Germinal center (tissue), 1 donor: ENCODE data around the gene BLVRA.
"Not testable (repeated sequence)": the region's sequence is repeated elsewhere in the genome, so short reads cannot be mapped to it uniquely, and the experiment has no call there.

Experiments used
- DNase-seq: peaks from one replicate; pipeline ENCODE4 v3.0.0; 2012; ENCODE audit warnings: mixed read lengths, low spot score

Gene BLVRA, protein sequence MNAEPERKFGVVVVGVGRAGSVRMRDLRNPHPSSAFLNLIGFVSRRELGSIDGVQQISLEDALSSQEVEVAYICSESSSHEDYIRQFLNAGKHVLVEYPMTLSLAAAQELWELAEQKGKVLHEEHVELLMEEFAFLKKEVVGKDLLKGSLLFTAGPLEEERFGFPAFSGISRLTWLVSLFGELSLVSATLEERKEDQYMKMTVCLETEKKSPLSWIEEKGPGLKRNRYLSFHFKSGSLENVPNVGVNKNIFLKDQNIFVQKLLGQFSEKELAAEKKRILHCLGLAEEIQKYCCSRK

GRCh38 chr7:43758029-43758821 lies at the start of gene BLVRA:
TSS of gene BLVRA (plus strand) at chr7:43758680. CDS start at chr7:43771159, 12,479 bp downstream.
- peak; percentile 83 for DNase-seq

GRCh38 chr7:43711503-43711902 lies 47.0 kb upstream of the BLVRA start:
- no peak for DNase-seq

GRCh38 chr7:43715966-43716365 lies 42.5 kb upstream of the BLVRA start:
- not testable (repeated sequence) for DNase-seq

- DNase-seq = no peak
Observed at GRCh38 chr7:43716598-43716997, 41.9 kb upstream of the BLVRA start.

DNA sequence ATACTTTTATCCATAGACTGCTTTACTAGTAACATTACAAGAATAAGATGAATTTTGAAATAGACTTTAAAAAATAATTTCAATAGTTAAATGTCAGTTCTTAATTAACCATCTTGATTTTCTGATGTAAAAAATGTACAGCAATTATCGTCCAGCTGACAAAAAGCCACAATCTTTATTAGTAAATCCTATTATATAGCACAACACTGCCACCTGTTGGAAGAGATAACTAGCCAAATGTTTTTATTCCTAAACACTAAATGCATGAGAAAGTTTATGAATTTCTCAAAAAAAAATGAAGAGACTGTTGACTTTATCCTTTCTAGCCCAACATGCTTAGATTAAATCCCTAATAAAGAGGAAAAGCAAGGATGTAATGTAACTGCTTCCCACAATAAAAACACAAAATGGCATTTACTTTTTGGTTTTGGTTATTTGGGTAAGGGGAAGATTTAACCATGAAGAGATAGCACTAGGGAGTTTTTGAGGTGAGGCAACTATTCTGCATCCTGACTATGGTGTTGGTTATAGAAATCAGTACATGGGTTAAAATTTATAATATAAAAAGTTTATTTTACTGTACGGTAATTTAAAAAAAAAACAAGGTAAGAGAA lies 37.2 kb upstream of the BLVRA start:
- peak; percentile 45 for DNase-seq

- DNase-seq = no peak
Observed at GRCh38 chr7:43723007-43723341, 35.5 kb upstream of the BLVRA start.

- no peak for DNase-seq
Observed at GRCh38 chr7:43725251-43725650, 33.2 kb upstream of the BLVRA start.

DNA sequence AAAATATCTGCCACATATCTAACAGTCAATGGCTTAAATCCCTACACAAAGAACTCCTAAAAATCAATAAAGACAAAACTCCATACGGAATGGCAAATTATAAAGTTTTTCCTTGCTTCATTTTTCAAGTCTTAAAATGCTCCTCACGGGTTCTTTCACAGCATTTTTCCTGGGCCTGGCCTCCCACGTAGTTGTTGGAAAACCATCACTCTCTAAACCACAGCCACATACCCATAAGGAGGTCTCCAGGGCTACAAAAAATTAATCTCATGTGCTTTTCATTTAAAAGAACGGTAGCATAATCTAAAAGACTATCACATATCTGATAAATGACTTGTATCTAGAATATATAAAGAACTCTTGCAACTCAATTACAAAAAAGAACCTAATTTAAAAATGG lies 32.0 kb upstream of the BLVRA start:
- no peak for DNase-seq

GRCh38 chr7:43727003-43727402 lies 31.5 kb upstream of the BLVRA start:
- no peak for DNase-seq

DNA sequence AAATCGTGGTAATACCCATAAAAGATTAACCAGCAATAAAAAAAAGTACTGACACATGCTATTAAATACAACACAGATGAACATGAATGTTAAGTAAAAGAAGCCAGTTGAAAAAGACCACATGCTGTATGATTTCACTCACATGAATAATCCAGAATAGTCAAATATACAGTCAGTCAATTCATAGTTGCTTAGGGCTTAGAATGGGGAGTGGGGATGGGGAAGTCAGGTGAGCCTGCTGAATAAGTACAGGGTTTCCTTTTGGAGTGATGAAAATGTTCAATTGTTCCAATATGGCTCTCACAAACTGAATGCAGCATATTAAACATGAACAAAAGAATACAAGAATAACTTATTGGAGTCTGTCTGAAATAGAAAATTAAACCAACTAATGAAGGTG lies 31.0 kb upstream of the BLVRA start:
- DNase-seq = no peak

- DNase-seq = peak; percentile 75
Observed at GRCh38 chr7:43729214-43729923, 29.1 kb upstream of the BLVRA start, which contains the start of gene COA1. TSS of gene COA1 (minus strand) at chr7:43729523. CDS start at chr7:43648614, 80,909 bp downstream.

DNA sequence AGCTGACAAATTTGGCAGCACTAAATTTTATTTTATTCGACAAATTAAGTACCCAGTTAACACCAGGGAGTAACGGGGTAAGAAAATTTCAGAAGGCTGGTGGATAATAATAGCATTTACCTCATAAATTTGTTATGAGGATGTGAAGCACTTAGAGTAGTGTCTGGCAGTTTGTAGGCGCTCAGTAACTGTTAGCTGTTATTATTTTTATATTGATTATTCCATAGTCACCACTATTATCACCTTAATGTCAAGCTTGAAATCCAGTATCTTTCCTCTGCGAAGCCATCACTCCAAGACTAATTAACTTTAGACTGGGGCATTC lies 28.6 kb upstream of the BLVRA start:
- no peak for DNase-seq

GRCh38 chr7:43731494-43731893 lies 27.0 kb upstream of the BLVRA start:
- DNase-seq = not testable (repeated sequence)

DNA sequence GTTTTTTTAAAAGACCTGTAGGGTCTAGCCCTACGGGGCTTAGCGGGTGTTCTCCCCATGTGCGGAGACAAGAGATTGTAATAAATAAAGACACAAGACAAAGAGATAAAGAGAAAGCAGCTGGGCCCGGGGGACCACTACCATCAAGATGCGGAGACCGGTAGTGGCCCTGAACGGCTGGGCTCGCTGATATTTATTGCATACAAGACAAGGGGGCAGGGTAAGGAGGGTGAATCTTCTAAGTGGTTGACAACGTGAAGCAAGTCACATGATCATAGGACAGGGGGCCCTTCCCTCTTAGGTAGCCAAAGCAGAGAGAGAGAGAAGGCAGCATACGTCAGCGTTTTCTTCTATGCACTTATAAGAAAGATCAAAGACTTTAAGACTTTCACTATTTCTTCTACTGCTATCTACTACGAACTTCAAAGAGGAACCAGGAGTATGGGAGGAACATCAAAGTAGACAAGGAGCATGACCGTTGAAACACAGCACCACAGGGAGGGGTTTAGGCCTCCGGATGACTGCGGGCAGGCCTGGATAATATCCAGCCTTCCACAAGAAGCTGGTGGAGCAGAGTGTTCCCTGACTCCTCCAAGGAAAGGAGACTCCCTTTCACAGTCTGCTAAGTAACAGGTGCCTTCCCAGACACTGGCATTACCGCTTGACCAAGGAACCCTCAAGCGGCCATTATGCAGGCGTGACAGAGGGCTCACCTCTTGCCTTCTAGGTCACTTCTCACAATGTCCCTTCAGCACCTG lies 23.7 kb upstream of the BLVRA start:
- not testable (repeated sequence) for DNase-seq

DNA sequence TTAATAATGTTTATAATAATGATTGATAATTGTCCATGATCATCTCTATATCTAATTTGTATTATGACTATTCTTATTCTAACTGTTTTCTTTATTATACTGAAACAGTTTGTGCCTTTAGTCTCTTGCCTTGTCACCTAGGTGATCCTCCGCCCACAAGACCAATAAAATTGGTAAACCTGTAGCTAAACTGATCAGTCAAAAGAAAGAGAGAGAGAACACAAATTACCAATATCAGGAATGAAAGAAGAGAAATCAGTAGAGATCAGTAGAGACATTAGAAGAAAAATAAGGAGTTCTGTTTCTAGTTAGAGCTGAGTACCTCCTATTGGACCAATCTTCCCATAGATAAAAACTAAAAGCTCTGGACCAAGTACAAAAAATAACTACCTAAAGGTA lies 23.1 kb upstream of the BLVRA start:
- no peak for DNase-seq

GRCh38 chr7:43735802-43736603 lies 22.5 kb upstream of the BLVRA start:
- no peak for DNase-seq

GRCh38 chr7:43737467-43738127 lies 20.9 kb upstream of the BLVRA start:
- no peak for DNase-seq

DNA sequence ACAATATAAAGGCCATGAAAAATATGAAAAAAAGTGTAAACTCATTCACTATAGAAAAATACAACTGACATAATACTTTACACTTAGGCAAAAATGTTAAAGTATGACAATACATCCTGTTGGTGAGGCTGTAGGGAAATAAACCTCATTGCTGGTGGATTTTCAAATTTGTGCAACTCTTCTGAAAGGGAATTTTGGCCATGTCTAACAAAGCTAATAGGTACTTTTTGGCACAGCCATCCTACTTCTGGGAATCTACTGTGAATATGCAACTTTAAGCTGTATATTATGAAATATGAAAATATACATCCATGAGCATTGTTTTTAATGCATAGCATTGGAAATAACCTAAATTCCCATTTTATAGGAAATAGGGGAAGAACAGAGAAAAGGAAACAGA lies 15.8 kb upstream of the BLVRA start:
- no peak for DNase-seq

GRCh38 chr7:43747328-43748105 lies 11.0 kb upstream of the BLVRA start:
- DNase-seq = no peak
